H9 (cell line): ENCODE results near the gene RYR3. TPM values are rescaled to one million over a fixed set of nuclear protein-coding genes. Genes with fewer than 3 reads are reported as not detected.

Source experiments
- DNase-seq: peaks from one replicate; pipeline ENCODE4 v3.0.0-alpha.2; 2017
- H2AFZ ChIP-seq: one replicate; pipeline ENCODE4 v1.6.1; 2013; ENCODE audit warnings: mild to moderate bottlenecking, low read length, control low read depth, moderate library complexity
- H2AK5ac ChIP-seq: 2 replicates; pipeline ENCODE4 v1.6.1; 2013; ENCODE audit warnings: low read length, control low read depth, mixed read lengths; ENCODE audit not compliant: insufficient read length
- H2BK120ac ChIP-seq: one replicate; pipeline ENCODE4 v1.6.1; 2013; ENCODE audit warnings: low read depth, mild to moderate bottlenecking, low read length, control low read depth, inconsistent platforms; ENCODE audit not compliant: poor library complexity, severe bottlenecking
- H2BK12ac ChIP-seq: 2 replicates; pipeline ENCODE4 v1.6.1; 2013; ENCODE audit warnings: low read length, control low read depth, mixed read lengths, low read depth; ENCODE audit not compliant: insufficient read length
- H2BK15ac ChIP-seq: 2 replicates; pipeline ENCODE4 v1.6.1; 2013; ENCODE audit warnings: low read depth, low read length, control low read depth
- H2BK20ac ChIP-seq: one replicate; pipeline ENCODE4 v1.6.1; 2013; ENCODE audit warnings: low read depth, mild to moderate bottlenecking, low read length, control low read depth, inconsistent platforms; ENCODE audit not compliant: poor library complexity, severe bottlenecking
- H2BK5ac ChIP-seq: 2 replicates; pipeline ENCODE4 v1.6.1; 2013; ENCODE audit warnings: low read length, control low read depth, mixed read lengths; ENCODE audit not compliant: insufficient read length
- H3K14ac ChIP-seq: 2 replicates; pipeline ENCODE4 v1.6.1; 2013; ENCODE audit warnings: low read length, control low read depth; ENCODE audit not compliant: insufficient read depth
- H3K18ac ChIP-seq: 2 replicates; pipeline ENCODE4 v1.6.1; 2013; ENCODE audit warnings: low read depth, mild to moderate bottlenecking, mixed read lengths, low read length, control low read depth; ENCODE audit not compliant: insufficient read length
- H3K23ac ChIP-seq: 2 replicates; pipeline ENCODE4 v1.6.1; 2013; ENCODE audit warnings: low read length, control low read depth, mixed read lengths, low read depth; ENCODE audit not compliant: insufficient read length
- H3K23me2 ChIP-seq: 2 replicates; pipeline ENCODE4 v1.6.1; 2013; ENCODE audit warnings: low read depth, mild to moderate bottlenecking, mixed read lengths, low read length, control low read depth; ENCODE audit not compliant: insufficient read length, poor library complexity, severe bottlenecking
- H3K27ac ChIP-seq: 2 replicates; pipeline ENCODE4 v1.5.1; 2013; ENCODE audit warnings: low read length, control low read depth, mixed read lengths, low read depth; ENCODE audit not compliant: insufficient read length
- H3K27me3 ChIP-seq: 2 replicates; pipeline ENCODE4 v1.6.1; 2013; ENCODE audit warnings: low read length, control low read depth, inconsistent platforms; ENCODE audit not compliant: insufficient read depth
- H3K4ac ChIP-seq: 2 replicates; pipeline ENCODE4 v1.6.1; 2013; ENCODE audit warnings: low read depth, mild to moderate bottlenecking, control low read depth, inconsistent platforms, low read length, moderate library complexity
- H3K4me1 ChIP-seq: 2 replicates; pipeline ENCODE4 v1.6.1; 2013; ENCODE audit warnings: low read length, control low read depth, inconsistent platforms; ENCODE audit not compliant: insufficient read depth
- H3K4me2 ChIP-seq: 2 replicates; pipeline ENCODE4 v1.6.1; 2013; ENCODE audit warnings: low read length, control low read depth, mixed read lengths; ENCODE audit not compliant: insufficient read length, insufficient read depth
- H3K56ac ChIP-seq: 2 replicates; pipeline ENCODE4 v1.6.1; 2013; ENCODE audit warnings: low read depth, mild to moderate bottlenecking, mixed read lengths, low read length, control low read depth; ENCODE audit not compliant: insufficient read length
- H3K79me1 ChIP-seq: 2 replicates; pipeline ENCODE4 v1.6.1; 2013; ENCODE audit warnings: low read depth, mild to moderate bottlenecking, moderate library complexity, low read length, control low read depth, inconsistent platforms; ENCODE audit not compliant: insufficient read depth, poor library complexity, severe bottlenecking
- H3K79me2 ChIP-seq: 2 replicates; pipeline ENCODE4 v1.6.1; 2013; ENCODE audit warnings: low read length, control low read depth, inconsistent platforms; ENCODE audit not compliant: insufficient read depth
- H3K9ac ChIP-seq: 2 replicates; pipeline ENCODE4 v1.6.1; 2013; ENCODE audit warnings: low read length, control low read depth, mixed read lengths; ENCODE audit not compliant: insufficient read length; ENCODE audit errors: extremely low read depth
- H3K9me3 ChIP-seq: one replicate; pipeline ENCODE4 v1.6.1; 2013; ENCODE audit warnings: low read depth, low read length, inconsistent platforms; ENCODE audit not compliant: control insufficient read depth
- H3T11ph ChIP-seq: one replicate; pipeline ENCODE4 v1.6.1; 2013; ENCODE audit warnings: mild to moderate bottlenecking, low read length, control low read depth, inconsistent platforms
- H4K20me1 ChIP-seq: one replicate; pipeline ENCODE4 v1.6.1; 2013; ENCODE audit not compliant: control insufficient read depth, insufficient read length, insufficient read depth
- H4K5ac ChIP-seq: 2 replicates; pipeline ENCODE4 v1.6.1; 2013; ENCODE audit warnings: low read depth, mild to moderate bottlenecking, mixed read lengths, low read length, control low read depth; ENCODE audit not compliant: insufficient read length
- H4K8ac ChIP-seq: replicated peaks from 2 replicates; pipeline ENCODE4 v1.6.1; 2013; ENCODE audit warnings: low read length, control low read depth, mixed read lengths, low read depth; ENCODE audit not compliant: insufficient read length
- H4K91ac ChIP-seq: 2 replicates; pipeline ENCODE4 v1.6.1; 2013; ENCODE audit warnings: low read depth, mild to moderate bottlenecking, moderate library complexity, mixed read lengths, low read length, control low read depth; ENCODE audit not compliant: insufficient read length
- H3K27ac Mint-ChIP-seq, 3 experiments: 2 replicates in 2 of 3; 3 replicates in 1 of 3; pipeline ENCODE4 v1.8.0; 2020 to 2021; ENCODE audit warnings: mixed read lengths in 3 of 3, mild to moderate bottlenecking in 1 of 3, moderate library complexity in 1 of 3
- H3K27me3 Mint-ChIP-seq: 2 replicates; pipeline ENCODE4 v1.8.0; 2021; ENCODE audit warnings: low read depth, mild to moderate bottlenecking, moderate library complexity, mixed read lengths
- H3K36me3 Mint-ChIP-seq, 3 experiments: 2 replicates in 2 of 3; 3 replicates in 1 of 3; pipeline ENCODE4 v1.8.0; 2020 to 2021; ENCODE audit warnings: low read depth in 3 of 3, mixed read lengths in 3 of 3; ENCODE audit not compliant: insufficient read depth in 1 of 3
- H3K4me1 Mint-ChIP-seq, 2 experiments: 2 replicates each; pipeline ENCODE4 v1.8.0; 2020; ENCODE audit warnings: mixed read lengths in 2 of 2
- H3K4me3 Mint-ChIP-seq, 2 experiments: 2 replicates in 1 of 2; 3 replicates in 1 of 2; pipeline ENCODE4 v1.8.0; 2020 to 2021; ENCODE audit warnings: mild to moderate bottlenecking in 2 of 2, mixed read lengths in 2 of 2, moderate library complexity in 1 of 2
- H3K9me3 Mint-ChIP-seq, 2 experiments: 2 replicates in 1 of 2; 3 replicates in 1 of 2; pipeline ENCODE4 v1.8.0; 2020; ENCODE audit warnings: mild to moderate bottlenecking in 2 of 2, mixed read lengths in 2 of 2, moderate library complexity in 1 of 2
- WGBS: extraction: QIAGEN DNeasy Blood & Tissue Kit; methylation state at CpG from one replicate; pipeline ENCODE4 v1.1.7; 2013; ENCODE audit warnings: missing lambda C conversion rate, low lambda C conversion rate, mixed read lengths; ENCODE audit not compliant: insufficient read length; ENCODE audit errors: extremely low coverage; 5-methylcytosine and 5-hydroxymethylcytosine counted together
- total RNA-seq: library from RNA; stranded (reverse); gene quantifications from 2 replicates; pipeline ENCODE4 v1.2.1, GENCODE V29; 2021
- TF ChIP-seq, protein P1 (sequence below): fragments of 200-600 bp; sonication (generic); conservative IDR thresholded peaks from 3 replicates; pipeline ENCODE4 v1.8.0; 2021; ENCODE audit warnings: antibody characterized with exemption, mild to moderate bottlenecking

Gene RYR3
- total RNA-seq, 1 experiment from 2014 or later, result 0.85 TPM

DNA sequence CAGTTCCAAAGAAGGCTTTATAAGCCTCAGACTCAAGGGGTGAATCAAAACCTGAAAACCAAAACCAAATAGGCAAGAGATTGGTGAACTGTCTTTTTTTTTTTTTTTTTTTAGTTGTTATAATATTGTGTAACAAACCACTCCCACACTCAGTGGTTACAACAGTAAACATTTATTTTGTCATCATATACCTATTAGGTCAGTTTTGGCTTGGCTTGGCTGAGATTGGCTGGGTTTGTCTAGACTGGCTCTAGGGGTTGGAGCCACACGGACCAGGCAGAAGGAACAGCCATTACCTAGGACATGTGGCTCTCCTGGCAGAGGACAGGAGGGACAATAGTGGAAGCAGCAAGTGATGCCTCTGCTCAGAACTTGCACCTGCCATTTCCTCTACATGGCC is 26.4 kb upstream of the RYR3 start:
- Mint-ChIP-seq H3K27ac (no peak overlapping the region), H3K36me3 (no peaks in the 10 kb centered on the region), H3K27me3 (no peaks in the 10 kb centered on the region), H3K4me1 (peaks cover 9 to 16% of the 10 kb centered on the region in 2 experiments), H3K9me3 (no peaks in the 10 kb centered on the region; a peak in 2 of 5 replicates), H3K4me3 (no peak overlapping the region)
- H3K18ac ChIP-seq, result no peak overlapping the region
- H4K20me1 ChIP-seq, result no peaks in the 10 kb centered on the region
- no peak overlapping the region for H4K8ac ChIP-seq
- no CpG with 5 or more reads among the region's 1 CpG for WGBS
- H2BK20ac ChIP-seq, result no peak overlapping the region
- H3T11ph ChIP-seq, result no peak overlapping the region
- H2BK120ac ChIP-seq, result no peak overlapping the region
- H4K91ac ChIP-seq, result no peak overlapping the region
- H3K9ac ChIP-seq, result no peak overlapping the region
- no peaks in the 10 kb centered on the region for H3K79me2 ChIP-seq
- no peak for DNase-seq
- H3K23me2 ChIP-seq, result no peaks in the 10 kb centered on the region
- no peak overlapping the region for H3K4ac ChIP-seq
- no peak overlapping the region for H3K14ac ChIP-seq
- TF ChIP-seq, protein P1, sequence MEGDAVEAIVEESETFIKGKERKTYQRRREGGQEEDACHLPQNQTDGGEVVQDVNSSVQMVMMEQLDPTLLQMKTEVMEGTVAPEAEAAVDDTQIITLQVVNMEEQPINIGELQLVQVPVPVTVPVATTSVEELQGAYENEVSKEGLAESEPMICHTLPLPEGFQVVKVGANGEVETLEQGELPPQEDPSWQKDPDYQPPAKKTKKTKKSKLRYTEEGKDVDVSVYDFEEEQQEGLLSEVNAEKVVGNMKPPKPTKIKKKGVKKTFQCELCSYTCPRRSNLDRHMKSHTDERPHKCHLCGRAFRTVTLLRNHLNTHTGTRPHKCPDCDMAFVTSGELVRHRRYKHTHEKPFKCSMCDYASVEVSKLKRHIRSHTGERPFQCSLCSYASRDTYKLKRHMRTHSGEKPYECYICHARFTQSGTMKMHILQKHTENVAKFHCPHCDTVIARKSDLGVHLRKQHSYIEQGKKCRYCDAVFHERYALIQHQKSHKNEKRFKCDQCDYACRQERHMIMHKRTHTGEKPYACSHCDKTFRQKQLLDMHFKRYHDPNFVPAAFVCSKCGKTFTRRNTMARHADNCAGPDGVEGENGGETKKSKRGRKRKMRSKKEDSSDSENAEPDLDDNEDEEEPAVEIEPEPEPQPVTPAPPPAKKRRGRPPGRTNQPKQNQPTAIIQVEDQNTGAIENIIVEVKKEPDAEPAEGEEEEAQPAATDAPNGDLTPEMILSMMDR, result no peak
- H2AK5ac ChIP-seq, result no peak overlapping the region
- H3K79me1 ChIP-seq, result no peaks in the 10 kb centered on the region
- H3K9me3 ChIP-seq, result no peaks in the 10 kb centered on the region
- H2BK15ac ChIP-seq, result no peak overlapping the region
- no peak overlapping the region for H4K5ac ChIP-seq
- H2AFZ ChIP-seq, result no peak overlapping the region
- H3K4me2 ChIP-seq, result no peak overlapping the region
- H3K23ac ChIP-seq, result no peak overlapping the region
- H3K4me1 ChIP-seq, result peaks cover under 1% of the 10 kb centered on the region; the same call in 1 of the 2 replicates
- H3K27me3 ChIP-seq, result no peaks in the 10 kb centered on the region
- no peak overlapping the region for H3K27ac ChIP-seq
- H3K56ac ChIP-seq, result no peak overlapping the region
- H2BK12ac ChIP-seq, result no peak overlapping the region
- H2BK5ac ChIP-seq, result no peak overlapping the region
